ENCODE results near the gene TRIM59. TPM values are rescaled to one million over a fixed set of nuclear protein-coding genes. Genes with fewer than 3 reads are reported as not detected.

Gene TRIM59, protein sequence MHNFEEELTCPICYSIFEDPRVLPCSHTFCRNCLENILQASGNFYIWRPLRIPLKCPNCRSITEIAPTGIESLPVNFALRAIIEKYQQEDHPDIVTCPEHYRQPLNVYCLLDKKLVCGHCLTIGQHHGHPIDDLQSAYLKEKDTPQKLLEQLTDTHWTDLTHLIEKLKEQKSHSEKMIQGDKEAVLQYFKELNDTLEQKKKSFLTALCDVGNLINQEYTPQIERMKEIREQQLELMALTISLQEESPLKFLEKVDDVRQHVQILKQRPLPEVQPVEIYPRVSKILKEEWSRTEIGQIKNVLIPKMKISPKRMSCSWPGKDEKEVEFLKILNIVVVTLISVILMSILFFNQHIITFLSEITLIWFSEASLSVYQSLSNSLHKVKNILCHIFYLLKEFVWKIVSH
- 30.2 and 40.2 TPM in 2 replicates for total RNA-seq

DNA sequence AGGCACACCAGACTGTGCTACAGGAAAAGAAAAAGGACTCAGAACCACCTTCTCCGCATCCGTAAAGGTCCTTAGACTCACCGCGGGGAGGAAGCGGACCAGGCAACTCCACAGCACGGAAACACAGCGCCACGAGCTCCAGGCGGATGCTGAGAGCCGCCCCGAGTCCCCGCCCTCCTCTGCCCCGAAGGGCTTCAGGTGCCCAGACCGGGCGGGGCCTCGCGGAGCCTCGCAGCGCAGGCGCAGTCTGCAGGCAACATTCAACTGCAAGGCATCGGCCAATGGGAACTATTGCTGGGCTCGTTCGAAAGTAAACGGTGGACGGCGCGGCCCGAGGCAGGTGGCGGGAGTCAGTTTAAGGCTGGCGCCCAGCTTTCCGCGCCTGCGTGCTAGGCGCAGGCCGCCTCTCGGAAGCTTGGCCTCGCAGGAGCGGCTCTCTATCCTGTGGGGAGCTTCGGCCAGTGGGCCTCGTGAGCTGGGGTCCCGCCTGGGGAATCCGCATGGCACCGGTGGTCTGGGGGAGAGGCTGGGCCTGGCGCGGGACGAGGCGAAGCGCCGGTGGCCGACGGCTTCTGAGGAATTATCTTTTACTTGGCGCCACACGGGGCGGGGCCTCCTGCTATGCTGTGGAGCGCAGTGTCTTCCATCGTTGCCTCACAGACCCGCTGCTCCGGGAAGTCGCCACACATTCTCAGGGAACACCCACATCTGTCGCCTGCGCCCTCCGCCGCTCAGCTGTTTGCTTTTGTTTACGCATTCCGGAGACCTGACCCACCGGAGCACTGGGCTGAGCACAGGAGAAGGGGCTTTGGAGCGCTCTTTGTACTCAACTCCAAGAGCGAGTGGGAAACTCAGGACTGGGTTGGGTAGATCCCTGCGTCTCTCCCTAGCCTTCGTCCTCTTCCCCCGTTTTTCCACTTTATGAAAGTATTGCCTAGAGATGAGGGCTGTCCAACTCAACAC is at the start of gene TRIM59:
Gene TRIM59, minus strand, starts transcription at position 151 of the 963 bp plus-strand sequence. CDS start 10,603 bp downstream, outside the sequence.

DNA sequence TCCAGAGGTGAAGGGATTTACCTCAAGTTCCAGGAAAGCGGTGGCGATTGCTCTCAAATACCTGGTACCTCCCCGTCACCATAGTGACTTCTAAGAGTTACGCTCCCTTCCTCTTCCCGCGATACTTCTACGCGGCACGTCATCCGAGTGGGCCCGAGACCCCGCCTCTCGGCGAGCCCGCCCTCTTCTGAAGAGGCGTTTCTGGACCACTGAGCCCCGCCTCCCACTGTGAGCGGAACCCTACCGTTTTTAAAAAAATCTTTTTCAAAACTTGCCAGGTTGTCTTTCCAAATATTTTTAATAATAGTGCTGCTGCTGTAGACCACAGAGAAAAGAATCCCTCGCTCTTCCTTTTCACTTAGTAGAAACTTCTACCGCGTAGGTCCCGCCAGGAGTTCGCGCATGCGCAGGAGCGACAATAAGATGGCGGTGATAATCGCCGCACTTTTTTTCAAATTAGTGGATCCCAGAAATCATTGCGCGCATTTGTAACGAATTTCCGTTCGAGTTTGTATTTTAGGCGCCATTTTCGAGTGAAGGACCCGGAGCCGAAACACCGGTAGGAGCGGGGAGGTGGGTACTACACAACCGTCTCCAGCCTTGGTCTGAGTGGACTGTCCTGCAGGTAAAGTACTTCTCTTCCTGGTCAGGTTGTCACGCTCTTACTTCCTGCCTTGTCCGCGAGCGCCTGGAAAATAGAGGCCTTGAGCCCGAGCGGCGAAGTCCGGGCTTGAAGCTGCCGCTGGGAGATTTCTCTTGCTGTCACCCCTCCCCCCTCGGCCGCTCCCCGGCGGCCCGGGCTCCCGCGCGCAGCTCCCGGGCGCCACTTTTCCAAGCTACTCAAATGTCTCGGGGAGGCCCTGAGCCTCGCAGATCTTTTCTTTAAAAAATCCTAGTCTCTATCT is 50.2 kb downstream of the TRIM59 start, which contains the start of the genes IFT80 and SMC4:
Gene IFT80, minus strand, starts transcription at position 101 of the 905 bp plus-strand sequence. CDS start 14,625 bp downstream, outside the sequence.
Gene SMC4, plus strand, starts transcription at position 526 of the 905 bp plus-strand sequence. CDS start 1,177 bp downstream, outside the sequence.

Other genes starting within 250 kb of the TRIM59 start
- gene C3orf80, start 224.4 kb downstream of the TRIM59 start, total RNA-seq, result 1.7 and 4.9 TPM in 2 replicates
- 87.1 and 89.7 TPM in 2 replicates for gene IFT80, start 50.6 kb downstream of the TRIM59 start, total RNA-seq
- 65.1 and 164 TPM in 2 replicates for gene SMC4, start 50.1 kb downstream of the TRIM59 start, total RNA-seq
- gene KPNA4, start 115.8 kb upstream of the TRIM59 start, total RNA-seq, result 36.6 and 45.6 TPM in 2 replicates
- gene ARL14, start 227.4 kb upstream of the TRIM59 start, total RNA-seq, result not detected in 2 replicates

Data from uterine smooth muscle cell (primary cell).